ENCODE measurements around the gene SPHK2.

DNA sequence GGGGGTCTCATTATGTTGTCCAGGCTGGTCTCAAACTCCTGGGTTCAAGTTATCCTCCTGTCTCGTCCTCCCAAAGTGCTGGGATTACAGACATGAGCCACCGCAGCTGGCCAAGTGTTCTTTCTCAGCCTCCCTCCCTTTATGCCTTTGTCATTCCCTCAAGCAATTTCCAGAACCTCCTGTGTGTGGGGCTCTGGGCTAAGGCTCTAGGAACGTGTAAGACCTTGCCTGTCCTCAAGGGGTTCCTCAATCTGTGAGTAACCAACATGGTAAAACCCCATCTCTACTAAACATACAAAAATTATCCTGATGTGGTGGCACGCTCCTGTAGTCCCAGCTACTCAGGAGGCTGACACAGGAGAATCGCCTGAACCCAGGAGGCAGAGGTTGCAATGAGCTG lies 28.3 kb upstream of the SPHK2 start:
- TF ChIP-seq, protein P1, sequence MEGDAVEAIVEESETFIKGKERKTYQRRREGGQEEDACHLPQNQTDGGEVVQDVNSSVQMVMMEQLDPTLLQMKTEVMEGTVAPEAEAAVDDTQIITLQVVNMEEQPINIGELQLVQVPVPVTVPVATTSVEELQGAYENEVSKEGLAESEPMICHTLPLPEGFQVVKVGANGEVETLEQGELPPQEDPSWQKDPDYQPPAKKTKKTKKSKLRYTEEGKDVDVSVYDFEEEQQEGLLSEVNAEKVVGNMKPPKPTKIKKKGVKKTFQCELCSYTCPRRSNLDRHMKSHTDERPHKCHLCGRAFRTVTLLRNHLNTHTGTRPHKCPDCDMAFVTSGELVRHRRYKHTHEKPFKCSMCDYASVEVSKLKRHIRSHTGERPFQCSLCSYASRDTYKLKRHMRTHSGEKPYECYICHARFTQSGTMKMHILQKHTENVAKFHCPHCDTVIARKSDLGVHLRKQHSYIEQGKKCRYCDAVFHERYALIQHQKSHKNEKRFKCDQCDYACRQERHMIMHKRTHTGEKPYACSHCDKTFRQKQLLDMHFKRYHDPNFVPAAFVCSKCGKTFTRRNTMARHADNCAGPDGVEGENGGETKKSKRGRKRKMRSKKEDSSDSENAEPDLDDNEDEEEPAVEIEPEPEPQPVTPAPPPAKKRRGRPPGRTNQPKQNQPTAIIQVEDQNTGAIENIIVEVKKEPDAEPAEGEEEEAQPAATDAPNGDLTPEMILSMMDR (conservative IDR thresholded peaks at IDR 0.05; ENCODE audit: low read depth, low read length): no peak
- TF ChIP-seq EZH2 (IDR thresholded peaks at IDR 0.05; ENCODE audit: borderline replicate concordance, low read depth, low read length, poor library complexity, severe bottlenecking): no peak
